Measurements from ENCODE around the gene DACT3. TPM values are rescaled to one million over a fixed set of nuclear protein-coding genes. Genes with fewer than 3 reads are reported as not detected.

DACT3 gene
- total and polyA plus RNA-seq, 12 donors: 3.9 to 29.3 (median 12.2) TPM

GRCh38 chr19:46598372-46598917 lies 62.5 kb downstream of the DACT3 start:
- WGBS, 2 donors: 94 to 96% methylated on average over 4 of the region's 4 CpGs
- ATAC-seq (no peak), DNase-seq (no peak)
- Histone ChIP-seq H3K4me3 (no peak overlapping the region), H3K4me1 (peaks cover 2 to 25% (median 18%) of the 10 kb centered on the region in 9 donors), H3K27me3 (no peaks in the 10 kb centered on the region), H3K27ac (no peak overlapping the region), H3K36me3 (no peaks in the 10 kb centered on the region), H3K9me3 (peaks cover 0 to 23% (median 11%) of the 10 kb centered on the region in 11 donors)
- intact Hi-C loops (cut with DNase I): no loop called here
- TF ChIP-seq, protein P1, sequence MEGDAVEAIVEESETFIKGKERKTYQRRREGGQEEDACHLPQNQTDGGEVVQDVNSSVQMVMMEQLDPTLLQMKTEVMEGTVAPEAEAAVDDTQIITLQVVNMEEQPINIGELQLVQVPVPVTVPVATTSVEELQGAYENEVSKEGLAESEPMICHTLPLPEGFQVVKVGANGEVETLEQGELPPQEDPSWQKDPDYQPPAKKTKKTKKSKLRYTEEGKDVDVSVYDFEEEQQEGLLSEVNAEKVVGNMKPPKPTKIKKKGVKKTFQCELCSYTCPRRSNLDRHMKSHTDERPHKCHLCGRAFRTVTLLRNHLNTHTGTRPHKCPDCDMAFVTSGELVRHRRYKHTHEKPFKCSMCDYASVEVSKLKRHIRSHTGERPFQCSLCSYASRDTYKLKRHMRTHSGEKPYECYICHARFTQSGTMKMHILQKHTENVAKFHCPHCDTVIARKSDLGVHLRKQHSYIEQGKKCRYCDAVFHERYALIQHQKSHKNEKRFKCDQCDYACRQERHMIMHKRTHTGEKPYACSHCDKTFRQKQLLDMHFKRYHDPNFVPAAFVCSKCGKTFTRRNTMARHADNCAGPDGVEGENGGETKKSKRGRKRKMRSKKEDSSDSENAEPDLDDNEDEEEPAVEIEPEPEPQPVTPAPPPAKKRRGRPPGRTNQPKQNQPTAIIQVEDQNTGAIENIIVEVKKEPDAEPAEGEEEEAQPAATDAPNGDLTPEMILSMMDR (IDR thresholded peaks at IDR 0.05): no peak

Small RNA genes lying within 50 kb of the gene (microRNA-seq; reads per million reads assigned to microRNA genes)
- gene MIR320E: 1.8 to 2.0 reads per million in 2 donors

Other genes with a start within 250 kb of the DACT3 start
- 10 to 100 TPM; 21.3 to 37.3 (median 28.6) TPM for gene CCDC8, start 247.6 kb downstream of the DACT3 start, total RNA-seq
- 10 to 100 TPM; 14.4 to 15.0 TPM for gene CCDC8, start 247.6 kb downstream of the DACT3 start, polyA plus RNA-seq
- under 1 TPM in 5 of 10 donors, not detected in 5; 0.07 to 0.13 (median 0.08) TPM for gene PNMA8C, start 232.2 kb downstream of the DACT3 start, total RNA-seq
- gene PNMA8C, start 232.2 kb downstream of the DACT3 start, polyA plus RNA-seq: under 1 TPM; 0.01 to 0.07 TPM
- 10 to 100 TPM in 3 of 10 donors, 1 to 10 TPM in 7; 7.2 to 12.3 (median 9.3) TPM for gene PNMA8A, start 189.6 kb downstream of the DACT3 start, total RNA-seq
- 1 to 10 TPM; 2.8 to 3.0 TPM for gene PNMA8A, start 189.6 kb downstream of the DACT3 start, polyA plus RNA-seq
- gene PNMA8B, start 165.3 kb downstream of the DACT3 start, total RNA-seq: under 1 TPM; 0.47 to 0.95 (median 0.65) TPM
- gene PNMA8B, start 165.3 kb downstream of the DACT3 start, polyA plus RNA-seq: under 1 TPM; 0.37 to 0.81 TPM
- 100 to 1,000 TPM; 214 to 488 (median 287) TPM for gene CALM3, start 59.9 kb downstream of the DACT3 start, total RNA-seq
- gene CALM3, start 59.9 kb downstream of the DACT3 start, polyA plus RNA-seq: 100 to 1,000 TPM; 304 to 370 TPM
- 10 to 100 TPM in 1 of 10 donors, 1 to 10 TPM in 9; 1.4 to 13.7 (median 2.6) TPM for gene PTGIR, start 36.1 kb downstream of the DACT3 start, total RNA-seq
- 1 to 10 TPM; 5.5 to 8.5 TPM for gene PTGIR, start 36.1 kb downstream of the DACT3 start, polyA plus RNA-seq
- 1 to 10 TPM in 2 of 10 donors, not detected in 8; 1.9 to 5.9 TPM for gene GNG8, start 25.0 kb downstream of the DACT3 start, total RNA-seq
- gene GNG8, start 25.0 kb downstream of the DACT3 start, polyA plus RNA-seq: not detected
- gene PRKD2, start 55.9 kb upstream of the DACT3 start, total RNA-seq: 10 to 100 TPM; 11.7 to 22.7 (median 12.4) TPM
- gene PRKD2, start 55.9 kb upstream of the DACT3 start, polyA plus RNA-seq: 10 to 100 TPM; 15.9 to 19.5 TPM
- 10 to 100 TPM; 14.6 to 22.8 (median 19.7) TPM for gene FKRP, start 84.9 kb upstream of the DACT3 start, total RNA-seq
- 10 to 100 TPM; 13.0 to 20.3 TPM for gene FKRP, start 84.9 kb upstream of the DACT3 start, polyA plus RNA-seq
- gene STRN4, start 85.3 kb upstream of the DACT3 start, total RNA-seq: 10 to 100 TPM; 43.3 to 56.1 (median 50.0) TPM
- 10 to 100 TPM; 50.4 to 63.3 TPM for gene STRN4, start 85.3 kb upstream of the DACT3 start, polyA plus RNA-seq
- 10 to 100 TPM in 2 of 10 donors, 1 to 10 TPM in 8; 3.2 to 17.7 (median 5.3) TPM for gene SLC1A5, start 127.4 kb upstream of the DACT3 start, total RNA-seq
- 10 to 100 TPM in 1 of 2 donors, 1 to 10 TPM in 1; 6.3 to 30.5 TPM for gene SLC1A5, start 127.4 kb upstream of the DACT3 start, polyA plus RNA-seq
- 100 to 1,000 TPM in 2 of 10 donors, 10 to 100 TPM in 8; 68.7 to 123 (median 79.0) TPM for gene AP2S1, start 189.7 kb upstream of the DACT3 start, total RNA-seq
- 100 to 1,000 TPM in 1 of 2 donors, 10 to 100 TPM in 1; 96.9 to 192 TPM for gene AP2S1, start 189.7 kb upstream of the DACT3 start, polyA plus RNA-seq
- 10 to 100 TPM; 69.1 to 96.5 (median 74.0) TPM for gene ARHGAP35, start 199.8 kb upstream of the DACT3 start, total RNA-seq
- 10 to 100 TPM; 20.8 to 23.3 TPM for gene ARHGAP35, start 199.8 kb upstream of the DACT3 start, polyA plus RNA-seq

Measured in heart right ventricle (tissue), 16 donors.